ENCODE results near the gene UTS2B.

GRCh38 chr3:191298846-191299245 is 31.5 kb downstream of the UTS2B start:
- TF ChIP-seq CTCF (IDR thresholded peaks at IDR 0.05) (no peak), POLR2A (IDR thresholded peaks at IDR 0.05) (no peak)

Measured in ovary (tissue), 3 donors.